ENCODE results near the gene FAT1. TPM values are rescaled to one million over a fixed set of nuclear protein-coding genes. Genes with fewer than 3 reads are reported as not detected.
A peak's percentile ranks its signal among the peaks of the same experiment; 100 is the strongest.

FAT1 gene
- total and polyA plus RNA-seq, 9 of the 15 experiments (the other 6 are each of a cell fraction or from before 2014, with no cell fraction given) = 6.0 to 38.4 (median 21.4) TPM

DNA sequence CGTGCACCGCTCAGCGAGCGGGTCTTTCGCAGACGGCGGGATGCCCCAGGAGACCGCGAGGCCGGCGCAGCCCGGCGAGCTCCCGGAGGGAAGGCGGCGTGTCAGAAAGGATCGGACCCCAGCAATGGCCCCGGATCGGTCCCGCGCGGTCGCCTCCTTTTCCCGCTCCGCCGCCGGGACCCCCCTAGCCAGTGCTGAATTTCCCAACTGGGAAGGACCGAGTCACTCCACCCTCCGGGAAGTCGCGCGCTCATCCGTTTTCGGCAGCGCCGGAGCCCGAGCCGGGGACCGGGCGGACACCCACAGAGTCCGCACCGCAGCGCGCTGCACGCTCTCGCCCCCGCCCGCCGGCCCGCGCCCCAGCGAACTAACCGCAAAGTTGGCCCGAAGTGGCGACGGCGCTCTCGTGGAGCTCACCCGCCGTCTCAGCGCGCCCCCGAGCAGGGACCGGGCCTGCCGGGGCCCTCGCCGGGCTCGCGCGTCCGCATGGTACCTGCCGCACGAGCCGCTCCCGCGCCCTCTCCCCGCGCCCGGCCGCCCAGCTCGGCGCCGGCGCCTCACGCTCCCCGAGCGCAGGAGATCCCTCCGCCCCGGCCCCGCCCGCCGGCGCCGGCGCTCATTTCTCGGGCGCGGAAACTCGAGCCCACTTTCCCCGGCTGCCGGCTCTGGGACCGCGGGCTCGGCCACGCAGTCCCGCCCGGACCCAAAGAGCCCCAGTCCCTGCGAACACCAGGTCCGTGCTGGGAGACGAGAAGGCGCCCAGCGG, at the start of gene FAT1 (continued):
- TF ChIP-seq, protein P1, sequence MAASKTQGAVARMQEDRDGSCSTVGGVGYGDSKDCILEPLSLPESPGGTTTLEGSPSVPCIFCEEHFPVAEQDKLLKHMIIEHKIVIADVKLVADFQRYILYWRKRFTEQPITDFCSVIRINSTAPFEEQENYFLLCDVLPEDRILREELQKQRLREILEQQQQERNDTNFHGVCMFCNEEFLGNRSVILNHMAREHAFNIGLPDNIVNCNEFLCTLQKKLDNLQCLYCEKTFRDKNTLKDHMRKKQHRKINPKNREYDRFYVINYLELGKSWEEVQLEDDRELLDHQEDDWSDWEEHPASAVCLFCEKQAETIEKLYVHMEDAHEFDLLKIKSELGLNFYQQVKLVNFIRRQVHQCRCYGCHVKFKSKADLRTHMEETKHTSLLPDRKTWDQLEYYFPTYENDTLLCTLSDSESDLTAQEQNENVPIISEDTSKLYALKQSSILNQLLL (CRISPR knock-in tag; IDR thresholded peaks at IDR 0.05; ENCODE audit: borderline replicate concordance) = no peak
- TF ChIP-seq, protein P2, sequence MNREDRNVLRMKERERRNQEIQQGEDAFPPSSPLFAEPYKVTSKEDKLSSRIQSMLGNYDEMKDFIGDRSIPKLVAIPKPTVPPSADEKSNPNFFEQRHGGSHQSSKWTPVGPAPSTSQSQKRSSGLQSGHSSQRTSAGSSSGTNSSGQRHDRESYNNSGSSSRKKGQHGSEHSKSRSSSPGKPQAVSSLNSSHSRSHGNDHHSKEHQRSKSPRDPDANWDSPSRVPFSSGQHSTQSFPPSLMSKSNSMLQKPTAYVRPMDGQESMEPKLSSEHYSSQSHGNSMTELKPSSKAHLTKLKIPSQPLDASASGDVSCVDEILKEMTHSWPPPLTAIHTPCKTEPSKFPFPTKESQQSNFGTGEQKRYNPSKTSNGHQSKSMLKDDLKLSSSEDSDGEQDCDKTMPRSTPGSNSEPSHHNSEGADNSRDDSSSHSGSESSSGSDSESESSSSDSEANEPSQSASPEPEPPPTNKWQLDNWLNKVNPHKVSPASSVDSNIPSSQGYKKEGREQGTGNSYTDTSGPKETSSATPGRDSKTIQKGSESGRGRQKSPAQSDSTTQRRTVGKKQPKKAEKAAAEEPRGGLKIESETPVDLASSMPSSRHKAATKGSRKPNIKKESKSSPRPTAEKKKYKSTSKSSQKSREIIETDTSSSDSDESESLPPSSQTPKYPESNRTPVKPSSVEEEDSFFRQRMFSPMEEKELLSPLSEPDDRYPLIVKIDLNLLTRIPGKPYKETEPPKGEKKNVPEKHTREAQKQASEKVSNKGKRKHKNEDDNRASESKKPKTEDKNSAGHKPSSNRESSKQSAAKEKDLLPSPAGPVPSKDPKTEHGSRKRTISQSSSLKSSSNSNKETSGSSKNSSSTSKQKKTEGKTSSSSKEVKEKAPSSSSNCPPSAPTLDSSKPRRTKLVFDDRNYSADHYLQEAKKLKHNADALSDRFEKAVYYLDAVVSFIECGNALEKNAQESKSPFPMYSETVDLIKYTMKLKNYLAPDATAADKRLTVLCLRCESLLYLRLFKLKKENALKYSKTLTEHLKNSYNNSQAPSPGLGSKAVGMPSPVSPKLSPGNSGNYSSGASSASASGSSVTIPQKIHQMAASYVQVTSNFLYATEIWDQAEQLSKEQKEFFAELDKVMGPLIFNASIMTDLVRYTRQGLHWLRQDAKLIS (CRISPR knock-in tag; IDR thresholded peaks at IDR 0.05) = peak; percentile 61; the same call in 1 of the 2 replicates
- TF ChIP-seq NR2C2 (CRISPR knock-in tag; IDR thresholded peaks at IDR 0.05) = no peak
- TF ChIP-seq NR2C2 (tag; IDR thresholded peaks at IDR 0.05) = no peak
- TF ChIP-seq HDAC2 (IDR thresholded peaks at IDR 0.05) = no peak
- TF ChIP-seq, protein P3, sequence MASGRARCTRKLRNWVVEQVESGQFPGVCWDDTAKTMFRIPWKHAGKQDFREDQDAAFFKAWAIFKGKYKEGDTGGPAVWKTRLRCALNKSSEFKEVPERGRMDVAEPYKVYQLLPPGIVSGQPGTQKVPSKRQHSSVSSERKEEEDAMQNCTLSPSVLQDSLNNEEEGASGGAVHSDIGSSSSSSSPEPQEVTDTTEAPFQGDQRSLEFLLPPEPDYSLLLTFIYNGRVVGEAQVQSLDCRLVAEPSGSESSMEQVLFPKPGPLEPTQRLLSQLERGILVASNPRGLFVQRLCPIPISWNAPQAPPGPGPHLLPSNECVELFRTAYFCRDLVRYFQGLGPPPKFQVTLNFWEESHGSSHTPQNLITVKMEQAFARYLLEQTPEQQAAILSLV (tag; IDR thresholded peaks at IDR 0.05) = no peak
- TF ChIP-seq, protein P4, sequence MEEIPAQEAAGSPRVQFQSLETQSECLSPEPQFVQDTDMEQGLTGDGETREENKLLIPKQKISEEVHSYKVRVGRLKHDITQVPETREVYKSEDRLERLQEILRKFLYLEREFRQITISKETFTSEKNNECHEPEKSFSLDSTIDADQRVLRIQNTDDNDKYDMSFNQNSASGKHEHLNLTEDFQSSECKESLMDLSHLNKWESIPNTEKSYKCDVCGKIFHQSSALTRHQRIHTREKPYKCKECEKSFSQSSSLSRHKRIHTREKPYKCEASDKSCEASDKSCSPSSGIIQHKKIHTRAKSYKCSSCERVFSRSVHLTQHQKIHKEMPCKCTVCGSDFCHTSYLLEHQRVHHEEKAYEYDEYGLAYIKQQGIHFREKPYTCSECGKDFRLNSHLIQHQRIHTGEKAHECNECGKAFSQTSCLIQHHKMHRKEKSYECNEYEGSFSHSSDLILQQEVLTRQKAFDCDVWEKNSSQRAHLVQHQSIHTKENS (CRISPR knock-in tag; IDR thresholded peaks at IDR 0.05) = no peak
- 0 out of 2 replicates have a peak, but pooled peaks have one; percentile 26 for TF ChIP-seq FOSL1 (tag; conservative IDR thresholded peaks at IDR 0.05)
- TF ChIP-seq SMARCE1 (IDR thresholded peaks at IDR 0.05) = no peak
- TF ChIP-seq ZNF134 (CRISPR knock-in tag; conservative IDR thresholded peaks at IDR 0.05) = no peak
- TF ChIP-seq ZFP36 (IDR thresholded peaks at IDR 0.05; ENCODE audit: low read depth, low read length, partially characterized antibody) = no peak
- TF ChIP-seq POLR2AphosphoS2 (IDR thresholded peaks at IDR 0.05; ENCODE audit: low read length) = no peak
- TF ChIP-seq ZNF24 (IDR thresholded peaks at IDR 0.05) = no peak
- TF ChIP-seq, protein P5, sequence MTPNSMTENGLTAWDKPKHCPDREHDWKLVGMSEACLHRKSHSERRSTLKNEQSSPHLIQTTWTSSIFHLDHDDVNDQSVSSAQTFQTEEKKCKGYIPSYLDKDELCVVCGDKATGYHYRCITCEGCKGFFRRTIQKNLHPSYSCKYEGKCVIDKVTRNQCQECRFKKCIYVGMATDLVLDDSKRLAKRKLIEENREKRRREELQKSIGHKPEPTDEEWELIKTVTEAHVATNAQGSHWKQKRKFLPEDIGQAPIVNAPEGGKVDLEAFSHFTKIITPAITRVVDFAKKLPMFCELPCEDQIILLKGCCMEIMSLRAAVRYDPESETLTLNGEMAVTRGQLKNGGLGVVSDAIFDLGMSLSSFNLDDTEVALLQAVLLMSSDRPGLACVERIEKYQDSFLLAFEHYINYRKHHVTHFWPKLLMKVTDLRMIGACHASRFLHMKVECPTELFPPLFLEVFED (CRISPR knock-in tag; conservative IDR thresholded peaks at IDR 0.05) = no peak
- TF ChIP-seq RFX7 (CRISPR knock-in tag; IDR thresholded peaks at IDR 0.05) = no peak
- TF ChIP-seq ZNF124 (CRISPR knock-in tag; IDR thresholded peaks at IDR 0.05) = no peak
- TF ChIP-seq SPI1 (IDR thresholded peaks at IDR 0.05; ENCODE audit: borderline replicate concordance, low read depth, low read length) = no peak
- peak in 1 of 2 experiments; percentile 22; a peak in 2 of 4 replicates for TF ChIP-seq NRF1 (conservative IDR thresholded peaks at IDR 0.05 in 1 of 2, IDR thresholded peaks at IDR 0.05 in 1 of 2)
- no peak for TF ChIP-seq PHB (CRISPR knock-in tag; IDR thresholded peaks at IDR 0.05)
- no peak for TF ChIP-seq ZBTB17 (CRISPR knock-in tag; IDR thresholded peaks at IDR 0.05)
- TF ChIP-seq C11orf30 (IDR thresholded peaks at IDR 0.05; ENCODE audit: low read depth) = no peak
